WTC11 (cell line): ENCODE measurements around the gene ZNF445.

Experiments used
- CTCF ChIP-seq: fragments of 200-600 bp; IDR thresholded peaks from 2 replicates; pipeline ENCODE4 v1.8.0; 2022; ENCODE audit warnings: antibody characterized with exemption
- ELF4 ChIP-seq: sonication (generic); formaldehyde crosslinking; IDR thresholded peaks from 2 replicates; pipeline ENCODE4 v1.8.1; 2022; ENCODE audit warnings: low read depth, mild to moderate bottlenecking, moderate library complexity, missing genetic modification reagents
- KAT7 ChIP-seq: sonication (generic); formaldehyde crosslinking; IDR thresholded peaks from 2 replicates; pipeline ENCODE4 v1.8.1; 2023; ENCODE audit warnings: missing genetic modification reagents, mild to moderate bottlenecking, borderline replicate concordance
- MAX ChIP-seq: sonication (generic); formaldehyde crosslinking; IDR thresholded peaks from 2 replicates; pipeline ENCODE4 v1.8.0; 2022; ENCODE audit warnings: mild to moderate bottlenecking, missing genetic modification reagents
- MYBL2 ChIP-seq: sonication (generic); formaldehyde crosslinking; IDR thresholded peaks from 2 replicates; pipeline ENCODE4 v1.8.1; 2023; ENCODE audit warnings: mild to moderate bottlenecking, moderate library complexity, missing genetic modification reagents
- TCF7 ChIP-seq: sonication (generic); formaldehyde crosslinking; IDR thresholded peaks from 2 replicates; pipeline ENCODE4 v1.8.0; 2022; ENCODE audit warnings: mild to moderate bottlenecking, low read depth, missing genetic modification reagents, moderate library complexity
- TEAD1 ChIP-seq: sonication (generic); formaldehyde crosslinking; IDR thresholded peaks from 2 replicates; pipeline ENCODE4 v1.8.0; 2022; ENCODE audit warnings: mild to moderate bottlenecking, missing genetic modification reagents
- ZNF232 ChIP-seq: sonication (generic); formaldehyde crosslinking; IDR thresholded peaks from 2 replicates; pipeline ENCODE4 v1.8.0; 2022; ENCODE audit warnings: mild to moderate bottlenecking, missing genetic modification reagents
- ZNF671 ChIP-seq: fragments of 250-450 bp; sonication (Bioruptor Pico); IDR thresholded peaks from 2 replicates; pipeline ENCODE4 v1.8.0; 2021; ENCODE audit warnings: mild to moderate bottlenecking

GRCh38 chr3:44444437-44444836, 33.0 kb downstream of the ZNF445 start:
- TF ChIP-seq KAT7 (CRISPR knock-in tag) (no peak), CTCF (no peak), ELF4 (CRISPR knock-in tag) (no peak), TCF7 (CRISPR knock-in tag) (no peak), ZNF671 (no peak), ZNF232 (CRISPR knock-in tag) (no peak), TEAD1 (CRISPR knock-in tag) (no peak), MAX (no peak), MYBL2 (CRISPR knock-in tag) (no peak)
